ENCODE results near the gene FAR2. TPM values are rescaled to one million over a fixed set of nuclear protein-coding genes. Genes with fewer than 3 reads are reported as not detected.

The FAR2 gene
- total RNA-seq, 1 donor, result 22.5 TPM

- no peak for DNase-seq (ENCODE audit: low read depth)
- H3K4me3 ChIP-seq (ENCODE audit: low read depth, low read length), result no peak overlapping the region
- TF ChIP-seq CTCF (IDR thresholded peaks at IDR 0.05; ENCODE audit: insufficient read depth, low read length), result no peak
Observed at GRCh38 chr12:29146196-29146595, 2.9 kb upstream of the FAR2 start.

- peak overlapping the region; percentile 79 for H3K4me3 ChIP-seq (ENCODE audit: low read depth, low read length)
- no peak for TF ChIP-seq CTCF (IDR thresholded peaks at IDR 0.05; ENCODE audit: insufficient read depth, low read length)
- DNase-seq (ENCODE audit: low read depth), result peak; percentile 59
Observed at GRCh38 chr12:29147731-29148595, 1.1 kb upstream of the FAR2 start.

GRCh38 chr12:29148596-29148910 lies 525 bp upstream of the FAR2 start:
- H3K4me3 ChIP-seq (ENCODE audit: low read depth, low read length), result peak overlapping the region; percentile 79
- DNase-seq (ENCODE audit: low read depth), result peak; percentile 16
- no peak for TF ChIP-seq CTCF (IDR thresholded peaks at IDR 0.05; ENCODE audit: insufficient read depth, low read length)

GRCh38 chr12:29149691-29150281 lies 708 bp downstream of the FAR2 start:
- TF ChIP-seq CTCF (IDR thresholded peaks at IDR 0.05; ENCODE audit: insufficient read depth, low read length), result no peak
- peak overlapping the region; percentile 79 for H3K4me3 ChIP-seq (ENCODE audit: low read depth, low read length)

GRCh38 chr12:29150462-29150861 lies 1.4 kb downstream of the FAR2 start:
- DNase-seq (ENCODE audit: low read depth), result no peak
- no peak for TF ChIP-seq CTCF (IDR thresholded peaks at IDR 0.05; ENCODE audit: insufficient read depth, low read length)
- no peak overlapping the region for H3K4me3 ChIP-seq (ENCODE audit: low read depth, low read length)

More at GRCh38 chr12:29149691-29150281, 708 bp downstream of the FAR2 start:
- no peak for DNase-seq (ENCODE audit: low read depth)

GRCh38 chr12:29152223-29152868 lies 3.3 kb downstream of the FAR2 start:
- TF ChIP-seq CTCF (IDR thresholded peaks at IDR 0.05; ENCODE audit: insufficient read depth, low read length), result no peak
- no peak for DNase-seq (ENCODE audit: low read depth)
- no peak overlapping the region for H3K4me3 ChIP-seq (ENCODE audit: low read depth, low read length)
